Tibial nerve (tissue), 4 donors: ENCODE data around the gene CASZ1. TPM values are rescaled to one million over a fixed set of nuclear protein-coding genes. Genes with fewer than 3 reads are reported as not detected.

Source experiments
- DNase-seq, 2 donors: peaks; one replicate each; pipeline ENCODE4 v3.0.0-alpha.2; 2019; ENCODE audit warnings: low spot score in 2 of 2
- H3K27ac ChIP-seq, 4 donors: fragments of 200-600 bp; sonication (generic) in 3 of 4; one replicate each; pipeline ENCODE4 v1.5.1; 2017 to 2019; ENCODE audit warnings: mild to moderate bottlenecking in 1 of 4
- H3K27me3 ChIP-seq, 2 donors: fragments of 200-600 bp; sonication (generic) in 1 of 2; one replicate each; pipeline versions ENCODE4 v1.5.1 to v1.6.0; 2017 to 2019
- H3K36me3 ChIP-seq, 3 donors: fragments of 200-600 bp; sonication (generic); one replicate each; pipeline ENCODE4 v1.5.1; 2018 to 2019
- H3K4me1 ChIP-seq, 4 donors: fragments of 200-600 bp; sonication (generic) in 3 of 4; one replicate each; pipeline ENCODE4 v1.5.1; 2017 to 2019
- H3K4me3 ChIP-seq, 4 donors: fragments of 200-600 bp; sonication (generic) in 3 of 4; one replicate each; pipeline ENCODE4 v1.5.1; 2017 to 2019; ENCODE audit warnings: mild to moderate bottlenecking in 1 of 4, moderate library complexity in 1 of 4
- H3K9me3 ChIP-seq, 4 donors: fragments of 200-600 bp; sonication (generic) in 3 of 4; one replicate each; pipeline ENCODE4 v1.5.1; 2017 to 2019
- CTCF ChIP-seq, 5 experiments: fragments of 200-600 bp in 3 of 5; fragments of 450-650 bp in 2 of 5; sonication (generic) in 3 of 5; IDR thresholded peaks; one replicate each; pipeline ENCODE4 v1.5.1; 2016 to 2019; ENCODE audit warnings: antibody characterized with exemption in 5 of 5, mild to moderate bottlenecking in 3 of 5, moderate library complexity in 2 of 5
- EP300 ChIP-seq, 2 donors: sonication (generic); formaldehyde crosslinking; IDR thresholded peaks; one replicate each; pipeline ENCODE4 v1.6.1; 2017; ENCODE audit warnings: antibody characterized with exemption in 2 of 2, mild to moderate bottlenecking in 1 of 2
- POLR2A ChIP-seq, 2 donors: fragments of 450-650 bp; IDR thresholded peaks; one replicate each; pipeline ENCODE4 v1.6.1; 2017; ENCODE audit warnings: antibody characterized with exemption in 2 of 2, mild to moderate bottlenecking in 2 of 2, moderate library complexity in 2 of 2
- WGBS, 2 donors: methylation state at CpG; one replicate each; pipeline ENCODE4 v1.1.5; 2018; 5-methylcytosine and 5-hydroxymethylcytosine counted together
- total RNA-seq, 4 donors: library from RNA; depleted of rRNA; stranded (reverse); fragments of >200 nt; gene quantifications; one replicate each; pipeline ENCODE4 v1.1.0, GENCODE V29; 2016

CASZ1 gene
- total RNA-seq, 4 donors from 2014 or later = 1.7 to 7.5 (median 5.1) TPM

- WGBS, 2 donors = 64 to 76% methylated on average over 14 of the region's 14 CpGs
- H3K4me1 ChIP-seq = no peaks in the 10 kb centered on the region
Observed at GRCh38 chr1:10829067-10829818, 32.8 kb upstream of the CASZ1 start.

DNA sequence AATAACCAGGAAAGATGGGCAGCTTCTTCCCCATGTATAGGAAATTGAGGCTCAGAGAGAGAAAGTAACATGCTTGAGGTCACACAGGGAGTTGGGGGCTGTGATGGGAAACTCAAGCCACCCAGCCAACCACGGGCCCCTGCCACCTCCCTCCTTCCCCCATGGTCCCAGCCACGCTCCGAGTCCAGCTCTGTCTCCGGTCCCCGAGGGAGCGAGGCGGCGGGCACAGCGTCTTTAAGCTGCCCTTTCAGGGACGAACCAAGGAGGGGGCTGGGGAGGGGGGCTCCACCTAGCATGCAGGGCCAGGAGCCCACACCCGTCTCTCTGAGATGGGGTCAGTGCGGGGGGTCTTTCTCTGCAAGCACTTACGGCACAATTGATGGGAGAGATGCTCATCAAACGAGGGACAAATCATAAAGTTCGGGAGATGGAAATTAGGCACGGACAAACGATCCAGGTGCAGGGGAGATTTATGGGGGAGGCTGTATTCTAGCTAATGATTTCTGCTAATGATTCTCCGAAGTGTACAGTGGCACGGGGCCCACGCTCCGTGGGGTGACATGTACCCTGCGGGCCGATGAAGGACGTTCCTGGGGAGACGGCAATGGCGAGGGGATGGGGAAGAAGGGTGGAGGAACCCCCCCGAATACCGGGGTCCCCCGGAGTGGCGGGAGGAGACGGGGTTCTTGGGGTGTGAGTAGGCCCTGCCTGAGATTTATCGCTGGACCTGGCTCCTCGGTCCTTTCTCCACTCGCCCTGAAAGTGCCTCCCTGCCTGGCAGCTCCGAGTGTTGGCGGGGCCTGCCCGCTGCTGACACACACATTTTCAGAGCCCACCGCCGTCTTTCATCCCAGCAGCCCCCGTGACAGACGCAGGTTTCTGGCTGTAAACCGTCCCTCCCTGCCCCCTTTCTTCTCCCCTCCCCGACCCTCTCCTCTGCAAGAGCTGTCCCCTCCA, 31.2 kb upstream of the CASZ1 start:
- no peaks in the 10 kb centered on the region for H3K9me3 ChIP-seq
- TF ChIP-seq POLR2A (IDR thresholded peaks at IDR 0.05) = no peak
- TF ChIP-seq EP300 (IDR thresholded peaks at IDR 0.05) = no peak
- TF ChIP-seq CTCF (IDR thresholded peaks at IDR 0.05) = no peak
- peaks cover 0 to 83% of the 10 kb centered on the region in 2 donors for H3K27me3 ChIP-seq
- 49 to 53% methylated on average over 43 of the region's 43 CpGs for WGBS, 2 donors
- H3K4me1 ChIP-seq = no peaks in the 10 kb centered on the region
- no peak for DNase-seq
- H3K36me3 ChIP-seq = no peaks in the 10 kb centered on the region
- no peak overlapping the region for H3K4me3 ChIP-seq
- H3K27ac ChIP-seq = no peak overlapping the region

More at GRCh38 chr1:10829067-10829818, 32.8 kb upstream of the CASZ1 start:
- H3K36me3 ChIP-seq = no peaks in the 10 kb centered on the region
- H3K27me3 ChIP-seq = peaks cover 0 to 92% of the 10 kb centered on the region in 2 donors
- TF ChIP-seq EP300 (IDR thresholded peaks at IDR 0.05) (no peak), POLR2A (IDR thresholded peaks at IDR 0.05) (no peak), CTCF (IDR thresholded peaks at IDR 0.05) (no peak)
- DNase-seq = no peak
- H3K27ac ChIP-seq = no peak overlapping the region
- H3K9me3 ChIP-seq = no peaks in the 10 kb centered on the region
- H3K4me3 ChIP-seq = no peak overlapping the region

DNA sequence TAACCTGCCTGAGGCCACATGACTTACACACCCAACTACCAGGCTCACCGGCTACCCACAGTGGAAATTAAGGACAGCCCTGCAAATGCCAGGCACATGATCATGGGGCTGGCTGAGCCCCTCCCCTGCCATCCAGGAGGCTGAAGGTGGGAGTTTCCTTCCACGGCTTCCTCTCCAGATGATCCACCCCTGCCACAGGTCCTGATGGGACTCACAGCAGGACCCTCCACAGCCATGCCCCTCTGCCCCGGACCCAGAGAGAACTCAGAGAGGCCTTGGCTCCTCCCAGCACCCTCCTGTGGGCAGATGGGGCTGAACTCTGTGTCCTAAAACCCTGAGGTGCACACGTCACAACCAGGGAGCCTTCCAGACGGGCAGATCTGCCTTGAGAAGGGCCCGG, 29.1 kb upstream of the CASZ1 start:
- no peak for TF ChIP-seq EP300 (IDR thresholded peaks at IDR 0.05)
- TF ChIP-seq POLR2A (IDR thresholded peaks at IDR 0.05) = no peak
- TF ChIP-seq CTCF (IDR thresholded peaks at IDR 0.05) = no peak
- Histone ChIP-seq H3K4me1 (no peaks in the 10 kb centered on the region), H3K9me3 (no peaks in the 10 kb centered on the region), H3K27ac (no peak overlapping the region), H3K27me3 (peaks cover 0 to 65% of the 10 kb centered on the region in 2 donors), H3K4me3 (no peak overlapping the region), H3K36me3 (no peaks in the 10 kb centered on the region)
- DNase-seq = no peak
- WGBS, 2 donors = 57 to 79% methylated on average over 5 to 6 of the region's 6 CpGs

- TF ChIP-seq POLR2A (IDR thresholded peaks at IDR 0.05) (no peak), CTCF (IDR thresholded peaks at IDR 0.05) (no peak), EP300 (IDR thresholded peaks at IDR 0.05) (no peak)
- H3K27ac ChIP-seq = no peak overlapping the region
- no peak for DNase-seq
- WGBS, 2 donors = 43 to 58% methylated on average over 15 to 16 of the region's 19 CpGs
- no peaks in the 10 kb centered on the region for H3K9me3 ChIP-seq
- no peaks in the 10 kb centered on the region for H3K4me1 ChIP-seq
- H3K36me3 ChIP-seq = no peaks in the 10 kb centered on the region
- H3K27me3 ChIP-seq = peaks cover 0 to 59% of the 10 kb centered on the region in 2 donors
- H3K4me3 ChIP-seq = no peak overlapping the region
Observed at GRCh38 chr1:10824821-10825540, 28.5 kb upstream of the CASZ1 start.
